Transverse colon (tissue), 4 donors: Measurements from ENCODE around the gene ANKS1B.

Experiments
- CTCF ChIP-seq, 5 experiments: fragments of 200-600 bp in 3 of 5; fragments of 450-650 bp in 2 of 5; sonication (generic) in 3 of 5; IDR thresholded peaks; 1 replicate in 2 of 5; 2 replicates in 3 of 5; pipeline ENCODE4 v1.5.1; 2016 to 2017; ENCODE audit warnings: antibody characterized with exemption in 5 of 5, inconsistent platforms in 3 of 5, mild to moderate bottlenecking in 2 of 5, moderate library complexity in 1 of 5
- EP300 ChIP-seq: sonication (generic); formaldehyde crosslinking; IDR thresholded peaks from one replicate; pipeline ENCODE4 v1.6.1; 2017; ENCODE audit warnings: antibody characterized with exemption, low read depth
- POLR2AphosphoS5 ChIP-seq, 3 donors: sonication (generic); formaldehyde crosslinking; IDR thresholded peaks; one replicate each; pipeline ENCODE4 v1.6.1; 2016; ENCODE audit warnings: antibody characterized with exemption in 3 of 3

- TF ChIP-seq EP300 = no peak
- no peak for TF ChIP-seq POLR2AphosphoS5 (IDR thresholded peaks at IDR 0.05)
- TF ChIP-seq CTCF (IDR thresholded peaks at IDR 0.05) = no peak
These were observed 874.5 kb downstream of the ANKS1B start for GRCh38 chr12:99110212-99110611.
